IPS-18a (cell line): Measurements from ENCODE around the gene TMEM178B.

ENCODE experiments used
- H3K27ac ChIP-seq: one replicate; pipeline ENCODE4 v1.5.1; 2013; ENCODE audit warnings: low read length
- H3K27me3 ChIP-seq: one replicate; pipeline ENCODE4 v1.6.1; 2013; ENCODE audit warnings: mild to moderate bottlenecking, low read length; ENCODE audit not compliant: control insufficient read depth, insufficient read depth
- H3K36me3 ChIP-seq: one replicate; pipeline ENCODE4 v1.6.1; 2013; ENCODE audit warnings: low read depth, low read length; ENCODE audit not compliant: control insufficient read depth
- H3K4me1 ChIP-seq: one replicate; pipeline ENCODE4 v1.6.1; 2013; ENCODE audit warnings: low read depth, low read length; ENCODE audit not compliant: control insufficient read depth
- H3K4me3 ChIP-seq: one replicate; pipeline ENCODE4 v1.5.1; 2013; ENCODE audit warnings: low read length
- H3K9ac ChIP-seq: one replicate; pipeline ENCODE4 v1.6.1; 2013; ENCODE audit warnings: mild to moderate bottlenecking, low read length, moderate library complexity
- H3K9me3 ChIP-seq: one replicate; pipeline ENCODE4 v1.6.1; 2013; ENCODE audit warnings: low read depth, low read length; ENCODE audit not compliant: control insufficient read depth

TMEM178B gene

DNA sequence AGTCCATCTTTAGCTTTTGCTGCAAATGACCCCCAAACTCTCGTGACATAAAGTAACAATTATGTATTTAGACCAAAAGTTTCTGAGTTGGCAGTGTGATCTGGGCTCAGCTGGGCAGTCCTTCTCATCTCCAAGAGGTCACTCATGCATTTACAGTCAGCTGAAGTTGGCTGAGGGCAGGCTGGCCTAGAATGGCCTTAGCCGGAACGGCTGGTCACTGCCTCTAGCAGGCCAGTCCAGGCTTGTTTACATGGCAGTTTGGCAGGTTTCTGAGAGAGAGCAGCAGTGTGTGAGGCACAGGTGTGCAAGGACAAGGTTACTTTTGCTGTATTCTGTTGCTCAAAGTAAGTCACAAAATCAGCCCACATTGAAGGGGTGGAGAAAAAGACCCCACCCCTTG is 277.3 kb downstream of the TMEM178B start:
- no peak overlapping the region for H3K4me3 ChIP-seq
- peaks cover 10% of the 10 kb centered on the region for H3K4me1 ChIP-seq
- no peak overlapping the region for H3K27ac ChIP-seq
- H3K36me3 ChIP-seq, result no peaks in the 10 kb centered on the region
- H3K27me3 ChIP-seq, result no peaks in the 10 kb centered on the region
- no peak overlapping the region for H3K9ac ChIP-seq
- H3K9me3 ChIP-seq, result no peaks in the 10 kb centered on the region

DNA sequence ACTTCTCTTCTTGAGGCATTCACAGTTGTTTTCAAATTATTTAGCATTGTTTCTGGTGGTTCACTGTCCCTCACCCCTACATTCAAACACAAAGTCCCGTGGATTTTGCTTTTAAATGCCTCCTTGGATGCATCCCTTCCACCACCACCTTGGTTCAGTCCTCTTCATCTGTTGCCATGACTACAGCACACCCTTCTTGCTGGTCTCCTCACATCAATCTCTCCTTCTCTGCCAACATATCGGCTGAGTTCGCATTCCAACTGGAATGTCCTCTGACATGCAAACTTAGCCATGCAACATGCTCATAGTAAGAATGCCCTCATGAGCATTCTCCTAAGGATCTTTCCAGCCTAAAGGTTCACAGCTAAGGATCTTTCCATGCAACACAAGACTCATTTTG is 279.1 kb downstream of the TMEM178B start:
- no peak overlapping the region for H3K4me3 ChIP-seq
- H3K9ac ChIP-seq, result no peak overlapping the region
- H3K27me3 ChIP-seq, result no peaks in the 10 kb centered on the region
- H3K4me1 ChIP-seq, result peaks cover 10% of the 10 kb centered on the region
- no peaks in the 10 kb centered on the region for H3K9me3 ChIP-seq
- H3K36me3 ChIP-seq, result no peaks in the 10 kb centered on the region
- H3K27ac ChIP-seq, result no peak overlapping the region

DNA sequence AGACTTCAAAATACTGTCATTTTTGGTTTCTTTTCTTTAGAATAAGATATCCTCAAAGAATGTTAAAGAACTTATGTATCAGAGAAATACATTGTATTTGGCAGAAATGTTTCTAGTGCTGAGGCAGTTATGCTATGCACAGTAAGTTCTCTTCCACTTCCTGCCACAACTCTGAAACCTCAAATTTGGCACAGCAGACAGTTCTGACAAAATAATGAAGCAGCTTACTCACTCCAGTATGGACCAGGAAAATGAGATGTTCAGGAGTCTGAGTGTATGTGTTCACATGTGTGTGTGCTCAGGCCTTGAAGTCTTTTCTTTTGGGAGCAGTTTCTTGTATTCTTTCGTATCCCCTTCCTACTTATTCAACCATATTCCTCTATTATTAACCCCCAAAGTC is 280.4 kb downstream of the TMEM178B start:
- Histone ChIP-seq H3K9ac (no peak overlapping the region), H3K27ac (no peak overlapping the region), H3K27me3 (no peaks in the 10 kb centered on the region), H3K4me1 (peaks cover 10% of the 10 kb centered on the region), H3K9me3 (no peaks in the 10 kb centered on the region), H3K36me3 (no peaks in the 10 kb centered on the region), H3K4me3 (no peak overlapping the region)

DNA sequence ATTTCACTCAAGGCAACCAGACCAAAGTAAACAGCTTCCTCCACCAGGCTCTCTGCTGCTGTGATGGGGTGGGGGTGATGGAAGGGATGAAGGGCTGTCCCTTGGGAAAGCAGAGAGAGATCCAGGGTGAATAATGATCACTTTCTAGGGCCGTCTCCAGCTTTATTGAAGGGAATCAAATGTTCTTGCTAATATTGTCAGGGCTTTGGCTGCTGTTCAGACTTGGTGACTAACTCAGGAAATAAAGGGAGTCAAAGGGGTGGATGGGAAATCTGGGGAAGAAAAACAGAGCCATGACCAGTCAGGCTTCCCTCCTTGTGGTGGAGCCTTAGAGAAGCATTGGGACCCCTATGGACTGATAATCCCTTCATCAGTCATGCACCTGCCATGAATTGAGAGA is 281.2 kb downstream of the TMEM178B start:
- H3K27me3 ChIP-seq, result no peaks in the 10 kb centered on the region
- no peaks in the 10 kb centered on the region for H3K36me3 ChIP-seq
- H3K4me3 ChIP-seq, result no peak overlapping the region
- H3K4me1 ChIP-seq, result peaks cover 10% of the 10 kb centered on the region
- no peak overlapping the region for H3K9ac ChIP-seq
- H3K27ac ChIP-seq, result no peak overlapping the region
- H3K9me3 ChIP-seq, result no peaks in the 10 kb centered on the region

DNA sequence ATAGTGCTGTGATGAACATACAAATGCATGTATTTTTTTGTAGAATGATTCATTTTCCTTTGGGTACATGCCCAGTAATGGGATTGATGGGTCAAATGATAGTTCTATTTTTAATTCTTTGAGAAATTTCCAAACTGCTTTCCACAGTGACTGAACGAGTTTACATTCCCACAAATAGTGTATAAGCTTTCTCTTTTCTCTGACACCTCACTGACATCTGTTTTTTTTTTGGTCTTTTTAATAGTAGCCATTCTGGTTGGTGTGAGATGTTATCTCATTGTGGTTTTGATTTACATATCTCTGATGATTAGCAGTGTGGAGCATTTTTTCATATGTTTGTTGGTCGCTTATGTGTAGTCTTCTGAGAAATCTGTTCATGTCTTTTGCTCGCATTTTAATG is 282.3 kb downstream of the TMEM178B start:
- no peaks in the 10 kb centered on the region for H3K36me3 ChIP-seq
- no peaks in the 10 kb centered on the region for H3K9me3 ChIP-seq
- no peak overlapping the region for H3K4me3 ChIP-seq
- H3K4me1 ChIP-seq, result peaks cover 10% of the 10 kb centered on the region
- H3K27me3 ChIP-seq, result no peaks in the 10 kb centered on the region
- no peak overlapping the region for H3K9ac ChIP-seq
- H3K27ac ChIP-seq, result no peak overlapping the region

DNA sequence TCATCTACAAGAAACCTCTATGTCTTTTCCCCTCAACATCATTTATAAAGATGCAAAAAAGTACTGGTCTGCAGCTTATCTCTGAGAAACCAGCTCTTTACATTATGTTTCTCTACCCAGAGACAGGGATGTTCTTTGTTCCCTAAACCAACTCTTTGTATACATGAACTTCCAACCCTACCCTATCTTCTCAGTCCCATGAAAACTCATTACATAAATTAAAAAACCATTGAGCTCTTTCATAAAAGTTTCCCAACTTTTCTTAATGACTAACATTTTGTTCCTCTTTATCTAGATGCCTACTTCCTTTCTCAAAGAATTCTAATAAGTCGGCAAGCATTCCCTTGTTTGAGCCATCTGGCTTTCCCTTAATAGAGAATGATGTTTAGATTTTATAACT is 284.5 kb downstream of the TMEM178B start:
- Histone ChIP-seq H3K4me1 (peaks cover 18% of the 10 kb centered on the region), H3K36me3 (no peaks in the 10 kb centered on the region), H3K9me3 (no peaks in the 10 kb centered on the region), H3K27ac (no peak overlapping the region), H3K4me3 (no peak overlapping the region), H3K9ac (no peak overlapping the region), H3K27me3 (no peaks in the 10 kb centered on the region)

DNA sequence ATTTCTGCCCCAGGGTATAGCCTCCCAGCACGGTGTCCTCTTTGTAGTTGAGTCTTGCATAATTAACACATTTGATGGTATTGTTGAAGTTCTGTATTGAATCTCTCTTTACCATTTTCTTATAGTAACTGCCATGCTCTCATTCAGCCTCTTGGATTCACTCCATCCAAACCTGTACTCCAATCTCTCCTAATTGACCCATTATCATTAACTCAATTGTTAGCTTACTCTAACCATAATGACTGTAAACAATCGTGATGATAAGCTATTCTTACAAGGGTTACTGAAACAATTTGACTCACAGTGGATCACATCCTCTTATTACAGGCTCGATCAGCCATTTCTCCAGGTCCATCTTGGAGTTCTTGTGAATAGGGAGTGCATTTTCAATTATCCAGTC is 285.4 kb downstream of the TMEM178B start:
- no peak overlapping the region for H3K4me3 ChIP-seq
- H3K27me3 ChIP-seq, result no peaks in the 10 kb centered on the region
- no peak overlapping the region for H3K27ac ChIP-seq
- H3K4me1 ChIP-seq, result peaks cover 18% of the 10 kb centered on the region
- no peak overlapping the region for H3K9ac ChIP-seq
- H3K9me3 ChIP-seq, result no peaks in the 10 kb centered on the region
- H3K36me3 ChIP-seq, result no peaks in the 10 kb centered on the region

DNA sequence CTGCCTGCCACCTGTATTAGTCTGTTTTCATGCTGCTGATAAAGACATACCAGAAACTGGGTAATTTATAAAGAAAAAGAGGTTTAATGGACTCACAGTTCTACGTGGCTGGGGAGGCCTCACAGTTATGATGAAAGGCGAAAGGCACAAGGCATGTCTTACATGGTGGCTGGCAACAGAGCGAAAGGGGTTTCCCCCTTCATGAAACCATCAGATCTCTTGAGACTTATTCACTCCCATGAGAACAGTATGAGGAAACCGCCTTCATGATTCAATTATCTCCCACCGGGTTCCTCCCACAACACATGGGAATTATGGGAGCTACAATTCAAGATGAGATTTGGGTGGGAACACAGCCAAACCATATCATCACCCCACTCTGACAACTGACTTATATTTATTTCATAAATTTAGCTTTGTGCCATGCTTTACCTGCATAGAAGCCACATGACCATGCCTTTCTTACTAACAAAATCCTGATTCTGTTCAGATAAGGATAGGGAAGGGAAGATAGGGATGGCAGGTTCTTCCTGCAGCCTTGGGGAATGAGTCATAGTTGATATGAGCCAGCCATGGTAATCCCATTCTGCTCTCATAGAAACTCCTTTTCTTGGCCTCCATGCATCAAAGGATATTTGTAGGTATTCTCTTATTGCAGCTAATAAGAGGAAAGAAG is 286.0 kb downstream of the TMEM178B start:
- Histone ChIP-seq H3K4me3 (no peak overlapping the region), H3K27ac (no peak overlapping the region), H3K36me3 (no peaks in the 10 kb centered on the region), H3K4me1 (peaks cover 13% of the 10 kb centered on the region), H3K9ac (no peak overlapping the region), H3K27me3 (no peaks in the 10 kb centered on the region), H3K9me3 (no peaks in the 10 kb centered on the region)

DNA sequence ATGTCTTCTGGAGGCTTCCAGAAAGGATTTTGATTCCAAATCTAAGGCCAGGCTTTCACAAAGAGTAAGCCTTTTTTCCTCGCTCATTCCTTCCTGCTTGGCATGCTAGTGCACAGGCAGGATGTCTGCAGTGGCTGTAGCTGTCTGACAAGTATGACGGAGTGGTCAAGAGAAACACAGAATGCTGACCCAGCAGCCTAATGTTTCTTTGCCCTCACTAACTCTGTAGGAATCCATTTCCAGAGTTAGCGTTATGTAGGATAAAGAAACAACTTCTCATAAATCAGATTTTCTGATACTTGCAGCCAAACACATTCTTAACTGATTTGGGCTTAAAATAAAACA is 286.5 kb downstream of the TMEM178B start:
- H3K4me3 ChIP-seq, result no peak overlapping the region
- H3K9ac ChIP-seq, result no peak overlapping the region
- H3K9me3 ChIP-seq, result no peaks in the 10 kb centered on the region
- H3K36me3 ChIP-seq, result no peaks in the 10 kb centered on the region
- peaks cover 9% of the 10 kb centered on the region for H3K4me1 ChIP-seq
- no peak overlapping the region for H3K27ac ChIP-seq
- H3K27me3 ChIP-seq, result no peaks in the 10 kb centered on the region

DNA sequence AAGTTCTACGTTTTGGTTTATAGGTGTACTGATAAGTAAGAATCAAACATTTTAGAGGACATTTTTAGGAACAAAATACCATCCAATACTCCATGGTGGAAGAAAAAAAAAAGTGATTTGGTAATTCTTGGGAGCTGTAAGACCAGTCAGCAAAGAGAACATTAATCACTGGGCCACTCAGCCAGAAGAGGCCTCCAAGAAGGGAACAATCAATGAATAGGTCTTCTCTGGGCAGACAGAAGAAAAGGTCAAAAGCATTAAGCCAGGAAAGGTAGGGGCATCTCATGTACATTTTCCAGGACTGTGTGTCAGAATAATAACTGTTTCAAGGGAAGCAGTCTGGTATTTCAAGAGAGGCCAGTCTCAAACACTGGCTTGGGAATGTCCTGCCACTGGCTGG is 286.9 kb downstream of the TMEM178B start:
- H3K36me3 ChIP-seq, result no peaks in the 10 kb centered on the region
- no peaks in the 10 kb centered on the region for H3K27me3 ChIP-seq
- no peaks in the 10 kb centered on the region for H3K9me3 ChIP-seq
- H3K4me3 ChIP-seq, result no peak overlapping the region
- H3K27ac ChIP-seq, result no peak overlapping the region
- no peak overlapping the region for H3K9ac ChIP-seq
- peaks cover 9% of the 10 kb centered on the region for H3K4me1 ChIP-seq

DNA sequence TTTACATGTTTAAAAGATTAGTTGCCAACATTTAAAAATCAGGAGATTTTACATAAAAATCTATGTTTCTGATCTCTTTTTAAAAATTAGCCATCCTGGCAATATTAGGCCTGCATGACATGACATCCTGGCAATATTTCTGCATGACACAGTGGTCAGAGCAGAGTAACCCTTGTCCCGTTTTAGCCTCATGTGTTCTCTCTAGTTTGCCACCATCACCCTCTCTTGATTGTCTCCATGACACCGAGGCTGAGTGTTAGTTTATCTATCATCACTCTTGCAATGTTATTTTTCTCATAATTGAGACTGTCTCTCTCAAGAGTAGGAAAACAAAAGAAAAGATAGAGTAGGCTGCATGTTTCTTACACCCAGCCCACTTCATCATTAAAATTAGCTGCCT is 287.6 kb downstream of the TMEM178B start:
- Histone ChIP-seq H3K27me3 (no peaks in the 10 kb centered on the region), H3K4me3 (no peak overlapping the region), H3K9ac (no peak overlapping the region), H3K27ac (no peak overlapping the region), H3K36me3 (no peaks in the 10 kb centered on the region), H3K4me1 (peaks cover 15% of the 10 kb centered on the region), H3K9me3 (no peaks in the 10 kb centered on the region)

DNA sequence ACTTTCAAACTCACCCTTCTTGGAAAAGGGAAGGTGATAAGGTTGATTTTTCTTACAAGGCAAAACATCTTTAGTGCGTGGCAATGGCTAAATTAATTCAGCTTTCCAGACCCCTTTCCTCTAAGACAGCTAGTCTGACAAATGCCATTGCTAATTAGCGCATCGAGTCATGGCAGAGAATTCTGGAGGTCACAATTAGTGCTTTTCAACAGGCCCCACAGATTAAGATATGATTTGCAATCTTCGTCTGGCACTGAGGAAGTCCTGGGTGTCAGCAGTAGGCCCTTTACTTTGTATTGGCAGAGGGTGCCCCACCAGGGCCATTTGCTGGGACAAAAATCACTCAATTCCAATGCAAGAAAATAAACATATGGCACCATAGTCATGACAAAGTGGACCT is 288.1 kb downstream of the TMEM178B start:
- Histone ChIP-seq H3K27ac (no peak overlapping the region), H3K9ac (no peak overlapping the region), H3K36me3 (no peaks in the 10 kb centered on the region), H3K9me3 (no peaks in the 10 kb centered on the region), H3K27me3 (no peaks in the 10 kb centered on the region), H3K4me3 (no peak overlapping the region), H3K4me1 (peaks cover 18% of the 10 kb centered on the region)
